GM20000 (cell line): Measurements from ENCODE around the gene HTT.

Source experiments
- DNase-seq: peaks from one replicate; pipeline ENCODE4 v3.0.0; 2012; ENCODE audit warnings: low spot score
- TF ChIP-seq, protein P1 (sequence below): IDR thresholded peaks from 2 replicates; pipeline ENCODE4 v1.5.1; 2012; ENCODE audit warnings: mild to moderate bottlenecking, control low read depth; ENCODE audit errors: extremely low read depth, missing control alignments

Gene HTT

DNA sequence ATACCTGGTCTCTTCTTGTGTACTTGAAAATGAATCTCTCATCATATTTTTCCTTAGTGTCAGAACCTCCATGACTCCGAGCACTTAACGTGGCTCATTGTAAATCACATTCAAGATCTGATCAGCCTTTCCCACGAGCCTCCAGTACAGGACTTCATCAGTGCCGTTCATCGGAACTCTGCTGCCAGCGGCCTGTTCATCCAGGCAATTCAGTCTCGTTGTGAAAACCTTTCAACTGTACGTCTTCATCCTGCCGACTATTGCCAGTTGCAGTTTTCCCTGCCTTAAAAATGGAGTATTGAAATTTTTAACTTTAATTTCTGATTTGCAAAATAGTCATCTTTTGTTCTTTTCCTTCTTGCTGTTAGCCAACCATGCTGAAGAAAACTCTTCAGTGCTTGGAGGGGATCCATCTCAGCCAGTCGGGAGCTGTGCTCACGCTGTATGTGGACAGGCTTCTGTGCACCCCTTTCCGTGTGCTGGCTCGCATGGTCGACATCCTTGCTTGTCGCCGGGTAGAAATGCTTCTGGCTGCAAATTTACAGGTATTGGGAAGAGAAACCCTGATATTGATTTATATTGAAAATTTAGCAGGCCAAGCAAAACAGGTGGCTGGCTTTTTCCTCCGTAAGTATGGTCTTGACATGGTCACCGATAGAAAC, 132.1 kb downstream of the HTT start:
- no peak for DNase-seq
- TF ChIP-seq, protein P1, sequence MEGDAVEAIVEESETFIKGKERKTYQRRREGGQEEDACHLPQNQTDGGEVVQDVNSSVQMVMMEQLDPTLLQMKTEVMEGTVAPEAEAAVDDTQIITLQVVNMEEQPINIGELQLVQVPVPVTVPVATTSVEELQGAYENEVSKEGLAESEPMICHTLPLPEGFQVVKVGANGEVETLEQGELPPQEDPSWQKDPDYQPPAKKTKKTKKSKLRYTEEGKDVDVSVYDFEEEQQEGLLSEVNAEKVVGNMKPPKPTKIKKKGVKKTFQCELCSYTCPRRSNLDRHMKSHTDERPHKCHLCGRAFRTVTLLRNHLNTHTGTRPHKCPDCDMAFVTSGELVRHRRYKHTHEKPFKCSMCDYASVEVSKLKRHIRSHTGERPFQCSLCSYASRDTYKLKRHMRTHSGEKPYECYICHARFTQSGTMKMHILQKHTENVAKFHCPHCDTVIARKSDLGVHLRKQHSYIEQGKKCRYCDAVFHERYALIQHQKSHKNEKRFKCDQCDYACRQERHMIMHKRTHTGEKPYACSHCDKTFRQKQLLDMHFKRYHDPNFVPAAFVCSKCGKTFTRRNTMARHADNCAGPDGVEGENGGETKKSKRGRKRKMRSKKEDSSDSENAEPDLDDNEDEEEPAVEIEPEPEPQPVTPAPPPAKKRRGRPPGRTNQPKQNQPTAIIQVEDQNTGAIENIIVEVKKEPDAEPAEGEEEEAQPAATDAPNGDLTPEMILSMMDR, result no peak

DNA sequence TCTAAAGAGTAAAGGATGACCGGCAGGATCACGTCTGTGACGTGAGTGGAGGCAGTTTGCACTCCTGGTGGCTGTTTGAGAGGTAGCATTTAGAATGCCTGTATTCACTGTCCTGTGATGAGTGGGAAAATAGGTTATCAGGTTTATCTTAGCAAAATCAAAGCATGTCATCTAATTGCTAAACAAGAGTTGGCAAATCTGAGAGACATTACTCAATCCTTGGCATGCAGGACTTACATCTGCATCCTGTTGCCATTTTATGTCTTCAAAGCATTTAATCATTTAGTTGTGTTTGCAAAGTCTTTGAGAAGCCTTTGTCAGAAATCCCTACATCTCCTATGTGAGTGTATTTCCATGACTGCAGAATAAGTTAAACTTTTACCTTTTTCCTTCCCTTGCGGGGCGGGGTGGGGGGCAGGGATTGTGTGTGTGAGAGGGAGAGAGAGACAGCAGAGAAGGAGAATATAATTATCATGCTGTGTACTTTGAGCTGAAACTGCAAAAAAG, 133.1 kb downstream of the HTT start:
- TF ChIP-seq, protein P1, result no peak
- no peak for DNase-seq

DNA sequence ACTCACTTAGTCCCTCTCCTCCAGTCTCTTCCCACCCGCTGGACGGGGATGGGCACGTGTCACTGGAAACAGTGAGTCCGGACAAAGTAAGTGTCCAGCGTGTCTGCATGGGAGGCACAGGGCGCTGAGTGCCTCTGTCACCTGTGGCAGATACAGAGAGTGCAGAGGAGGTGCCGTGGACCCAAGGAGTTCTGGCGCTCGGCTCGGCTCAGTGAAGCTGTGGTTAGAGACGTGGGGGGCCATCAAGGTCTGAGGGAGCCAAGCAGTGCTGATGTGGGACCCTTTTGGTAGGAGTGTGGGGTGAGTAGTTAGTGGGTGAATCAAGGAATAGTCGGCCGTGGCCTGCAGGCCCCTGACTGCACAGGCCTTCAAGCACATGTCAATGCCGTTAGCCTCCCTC, 134.3 kb downstream of the HTT start:
- TF ChIP-seq, protein P1, result no peak
- no peak for DNase-seq

DNA sequence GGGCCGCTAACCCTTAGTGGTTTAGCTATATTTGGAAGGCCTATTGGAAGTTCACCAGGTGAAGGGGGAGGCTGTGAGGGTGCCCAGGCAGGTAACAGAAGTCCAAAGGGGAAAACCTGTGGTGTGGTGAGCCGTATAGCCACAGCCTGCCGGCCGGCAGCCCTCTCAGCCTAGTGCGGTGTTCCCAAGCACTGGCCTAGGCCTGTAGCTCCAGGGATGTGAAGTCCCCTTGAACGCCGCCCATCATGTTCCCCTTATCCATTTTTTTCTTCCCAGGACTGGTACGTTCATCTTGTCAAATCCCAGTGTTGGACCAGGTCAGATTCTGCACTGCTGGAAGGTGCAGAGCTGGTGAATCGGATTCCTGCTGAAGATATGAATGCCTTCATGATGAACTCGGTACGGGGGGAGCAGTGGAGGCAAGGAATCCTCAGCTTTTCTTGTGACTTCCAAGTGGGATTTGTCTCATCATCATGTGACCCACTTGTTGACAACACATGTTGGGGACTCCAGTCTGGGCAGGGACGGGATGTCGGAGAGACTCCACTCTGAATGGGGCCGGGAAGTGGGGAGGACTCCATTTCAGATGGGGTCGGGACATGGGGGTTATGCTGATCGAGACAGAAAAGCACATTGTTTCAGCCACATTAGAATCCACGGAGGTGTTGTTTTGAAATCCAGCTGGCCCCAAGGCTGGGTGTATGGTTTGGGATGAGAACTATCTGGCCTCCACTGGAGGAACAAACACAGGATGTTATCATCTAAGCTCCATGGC, 135.3 kb downstream of the HTT start:
- TF ChIP-seq, protein P1, result no peak
- DNase-seq, result no peak

DNA sequence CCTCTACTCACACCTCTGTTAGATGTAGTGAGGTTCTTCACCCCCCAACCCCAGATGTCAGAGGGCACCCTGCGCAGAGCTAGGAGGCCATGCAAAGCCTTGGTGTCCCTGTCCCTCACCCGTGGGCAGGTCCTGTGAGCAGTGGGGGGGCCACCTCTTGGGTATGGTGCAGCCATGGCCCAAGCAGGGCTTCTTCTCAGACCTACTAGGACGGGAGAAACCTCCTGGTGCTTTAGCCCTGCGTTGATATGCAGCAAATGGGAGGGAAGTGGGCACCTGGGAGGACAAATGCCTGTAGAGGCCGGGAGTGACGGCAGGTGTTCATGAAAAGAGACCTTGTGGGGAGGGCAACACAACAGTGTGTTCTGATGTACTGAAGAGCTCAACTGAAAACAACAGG, 136.0 kb downstream of the HTT start:
- no peak for DNase-seq
- TF ChIP-seq, protein P1, result no peak

DNA sequence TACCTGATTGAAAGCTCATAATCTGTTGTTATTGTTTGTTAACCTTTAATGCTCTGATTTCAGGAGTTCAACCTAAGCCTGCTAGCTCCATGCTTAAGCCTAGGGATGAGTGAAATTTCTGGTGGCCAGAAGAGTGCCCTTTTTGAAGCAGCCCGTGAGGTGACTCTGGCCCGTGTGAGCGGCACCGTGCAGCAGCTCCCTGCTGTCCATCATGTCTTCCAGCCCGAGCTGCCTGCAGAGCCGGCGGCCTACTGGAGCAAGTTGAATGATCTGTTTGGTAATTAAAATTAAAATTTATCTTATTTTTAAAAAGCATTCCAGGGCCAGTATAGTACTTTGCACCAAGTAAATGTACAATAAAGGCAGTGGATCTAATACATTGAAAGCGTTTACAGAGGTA, 137.4 kb downstream of the HTT start:
- TF ChIP-seq, protein P1, result no peak
- no peak for DNase-seq

DNA sequence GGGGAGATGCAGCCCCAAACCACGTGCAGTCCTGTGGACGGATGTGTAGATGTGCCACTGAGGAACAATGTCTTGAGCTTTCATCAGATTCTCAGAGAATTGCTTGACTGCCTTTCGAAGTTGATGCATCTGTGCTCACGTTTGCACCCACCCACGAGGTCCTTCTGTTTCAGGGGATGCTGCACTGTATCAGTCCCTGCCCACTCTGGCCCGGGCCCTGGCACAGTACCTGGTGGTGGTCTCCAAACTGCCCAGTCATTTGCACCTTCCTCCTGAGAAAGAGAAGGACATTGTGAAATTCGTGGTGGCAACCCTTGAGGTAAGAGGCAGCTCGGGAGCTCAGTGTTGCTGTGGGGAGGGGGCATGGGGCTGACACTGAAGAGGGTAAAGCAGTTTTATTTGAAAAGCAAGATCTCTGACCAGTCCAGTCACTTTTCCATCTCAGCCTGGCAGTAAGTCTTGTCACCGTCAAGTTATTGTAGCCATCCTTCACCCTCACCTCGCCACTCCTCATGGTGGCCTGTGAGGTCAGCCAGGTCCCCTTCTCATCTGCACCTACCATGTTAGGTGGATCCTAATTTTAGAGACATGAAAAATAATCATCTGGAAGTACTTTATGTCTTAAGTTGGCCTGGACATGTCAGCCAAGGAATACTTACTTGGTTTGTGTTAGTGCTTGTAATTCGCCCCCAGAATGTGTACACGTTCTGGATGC, 138.1 kb downstream of the HTT start:
- no peak for DNase-seq
- TF ChIP-seq, protein P1, result no peak
